ENCODE data around the gene SMG9.

SMG9 gene

GRCh38 chr19:43755256-43755801, 567 bp upstream of the SMG9 start (continued):
- TF ChIP-seq ZNF449 (tag by site-specific recombination; IDR thresholded peaks at IDR 0.05) (no peak), ZNF404 (tag by site-specific recombination; IDR thresholded peaks at IDR 0.05) (0 out of 2 replicates have a peak, but pooled peaks have one; percentile 31), KLF8 (tag by site-specific recombination; IDR thresholded peaks at IDR 0.05) (peak; percentile 35), INSM2 (tag by site-specific recombination; IDR thresholded peaks at IDR 0.05) (peak; percentile 59), ZSCAN30 (tag by site-specific recombination; IDR thresholded peaks at IDR 0.05) (peak; percentile 37; the same call in 1 of the 2 replicates), ZNF391 (tag by site-specific recombination; IDR thresholded peaks at IDR 0.05; ENCODE audit: borderline replicate concordance, low read depth) (peak; percentile 73), ZNF140 (tag by site-specific recombination; IDR thresholded peaks at IDR 0.05) (no peak), ZNF664 (tag by site-specific recombination; IDR thresholded peaks at IDR 0.05) (0 out of 2 replicates have a peak, but pooled peaks have one; percentile 36), ZNF639 (tag by site-specific recombination; IDR thresholded peaks at IDR 0.05) (peak; percentile 30), ZNF654 (tag by site-specific recombination; IDR thresholded peaks at IDR 0.05; ENCODE audit: low read depth) (0 out of 2 replicates have a peak, but pooled peaks have one; percentile 1), ZNF48 (tag by site-specific recombination; IDR thresholded peaks at IDR 0.05) (no peak), ZXDB (tag by site-specific recombination; IDR thresholded peaks at IDR 0.05) (no peak), ZNF280D (tag by site-specific recombination; IDR thresholded peaks at IDR 0.05) (peak; percentile 82), ZNF768 (tag by site-specific recombination; IDR thresholded peaks at IDR 0.05) (no peak; the same call in 1 of the 2 replicates), ZNF24 (tag by site-specific recombination; IDR thresholded peaks at IDR 0.05) (no peak; the same call in none of the 2 replicates), SP2 (tag by site-specific recombination; IDR thresholded peaks at IDR 0.05) (no peak), ZNF16 (tag by site-specific recombination; IDR thresholded peaks at IDR 0.05; ENCODE audit: low read depth) (0 out of 2 replicates have a peak, but pooled peaks have one; percentile 43), SCRT2 (tag by site-specific recombination; IDR thresholded peaks at IDR 0.05) (0 out of 2 replicates have a peak, but pooled peaks have one; percentile 7), ZNF580 (tag by site-specific recombination; IDR thresholded peaks at IDR 0.05) (peak; percentile 44), ZNF544 (tag by site-specific recombination; IDR thresholded peaks at IDR 0.05) (no peak), IKZF3 (tag by site-specific recombination; IDR thresholded peaks at IDR 0.05) (peak; percentile 81; the same call in 1 of the 2 replicates), ZNF366 (tag by site-specific recombination; conservative IDR thresholded peaks at IDR 0.05) (no peak), OVOL3 (tag by site-specific recombination; IDR thresholded peaks at IDR 0.05) (peak; percentile 77; the same call in 1 of the 2 replicates), ZNF791 (tag by site-specific recombination; IDR thresholded peaks at IDR 0.05) (0 out of 2 replicates have a peak, but pooled peaks have one; percentile 4), ZNF37A (tag by site-specific recombination; IDR thresholded peaks at IDR 0.05) (no peak), ZNF174 (tag by site-specific recombination; IDR thresholded peaks at IDR 0.05) (no peak), ZNF692 (tag by site-specific recombination; IDR thresholded peaks at IDR 0.05) (no peak), ZNF660 (tag by site-specific recombination; IDR thresholded peaks at IDR 0.05) (peak; percentile 94; the same call in 1 of the 2 replicates)
